Colonic mucosa (tissue), 4 donors: Measurements from ENCODE around the gene HMBS. TPM values are rescaled to one million over a fixed set of nuclear protein-coding genes. Genes with fewer than 3 reads are reported as not detected.

Experiments used
- DNase-seq: peaks from one replicate; pipeline ENCODE4 v3.0.0-alpha.2; 2020
- H3K27ac ChIP-seq: fragments of 200-600 bp; one replicate; pipeline ENCODE4 v1.8.0; 2021
- H3K27me3 ChIP-seq: fragments of 200-600 bp; one replicate; pipeline ENCODE4 v1.8.0; 2021
- H3K36me3 ChIP-seq: fragments of 200-600 bp; one replicate; pipeline ENCODE4 v1.8.0; 2021
- H3K4me1 ChIP-seq: fragments of 200-600 bp; one replicate; pipeline ENCODE4 v1.8.0; 2021; ENCODE audit warnings: mild to moderate bottlenecking
- H3K4me3 ChIP-seq: fragments of 200-600 bp; one replicate; pipeline ENCODE4 v1.8.0; 2021
- H3K9ac ChIP-seq, 2 donors: one replicate each; pipeline ENCODE4 v1.7.0; 2013; ENCODE audit warnings: control low read depth in 2 of 2, low read depth in 2 of 2, low read length in 2 of 2
- H3K9me3 ChIP-seq: fragments of 200-600 bp; one replicate; pipeline ENCODE4 v1.8.0; 2021
- CTCF ChIP-seq: fragments of 200-600 bp; IDR thresholded peaks from one replicate; pipeline ENCODE4 v1.8.0; 2022; ENCODE audit warnings: antibody characterized with exemption, mild to moderate bottlenecking
- intact Hi-C: fragments of 100-400 bp; cut with DNase I; formaldehyde crosslinking; loops from one replicate; pipeline ENCODE4 v1.14.1; 2022
- total RNA-seq, 2 donors: library from RNA; stranded (reverse); fragmentation: NEBNext Ultra II Directional in 1 of 2; extraction: Animal tissue kit (Norgen Biotek cat#: 25700) in 1 of 2; gene quantifications; one replicate each; pipeline ENCODE4 v1.2.1, GENCODE V29; 2021
- donor health status: healthy.
- donor health status: DM: no; HTN: no; CAD: no.
- donor health status: DM: no; HTN: no; CAD: no.

Gene HMBS
- total RNA-seq, 2 donors from 2014 or later, result 18.7 to 50.5 TPM

GRCh38 chr11:119109843-119110242 lies 25.2 kb downstream of the HMBS start:
- Histone ChIP-seq H3K36me3 (peaks cover 8% of the 10 kb centered on the region), H3K27me3 (no peaks in the 10 kb centered on the region), H3K9ac (peak overlapping the region in 1 of 2 donors; percentile 30), H3K4me1 (no peaks in the 10 kb centered on the region), H3K27ac (no peak overlapping the region), H3K4me3 (no peak overlapping the region), H3K9me3 (no peaks in the 10 kb centered on the region)
- TF ChIP-seq CTCF, result no peak
- intact Hi-C loops, result no loop called here
- DNase-seq, result no peak

GRCh38 chr11:119110439-119110838 lies 25.8 kb downstream of the HMBS start:
- peaks cover 8% of the 10 kb centered on the region for H3K36me3 ChIP-seq
- no peak overlapping the region for H3K27ac ChIP-seq
- no peaks in the 10 kb centered on the region for H3K27me3 ChIP-seq
- DNase-seq, result no peak
- H3K4me3 ChIP-seq, result no peak overlapping the region
- TF ChIP-seq CTCF, result no peak
- intact Hi-C loops, result no loop called here
- H3K4me1 ChIP-seq, result no peaks in the 10 kb centered on the region
- H3K9ac ChIP-seq, result no peak overlapping the region
- no peaks in the 10 kb centered on the region for H3K9me3 ChIP-seq

- Histone ChIP-seq H3K27ac (no peak overlapping the region), H3K9ac (no peak overlapping the region), H3K36me3 (peaks cover 8% of the 10 kb centered on the region), H3K4me3 (no peak overlapping the region), H3K27me3 (no peaks in the 10 kb centered on the region), H3K4me1 (no peaks in the 10 kb centered on the region), H3K9me3 (no peaks in the 10 kb centered on the region)
- DNase-seq, result no peak
- no peak for TF ChIP-seq CTCF
- intact Hi-C loops, result no loop called here
These were observed 26.8 kb downstream of the HMBS start for GRCh38 chr11:119111361-119111925.

GRCh38 chr11:119112314-119113020 lies 27.8 kb downstream of the HMBS start:
- peaks cover 8% of the 10 kb centered on the region for H3K36me3 ChIP-seq
- no peak overlapping the region for H3K9ac ChIP-seq

GRCh38 chr11:119113716-119114115 lies 29.0 kb downstream of the HMBS start:
- Histone ChIP-seq H3K36me3 (peaks cover 8% of the 10 kb centered on the region), H3K4me1 (no peaks in the 10 kb centered on the region), H3K27me3 (no peaks in the 10 kb centered on the region), H3K9ac (no peak overlapping the region), H3K4me3 (no peak overlapping the region), H3K27ac (no peak overlapping the region), H3K9me3 (no peaks in the 10 kb centered on the region)
- intact Hi-C loops, result no loop called here
- TF ChIP-seq CTCF, result no peak
- no peak for DNase-seq

More at GRCh38 chr11:119112314-119113020, 27.8 kb downstream of the HMBS start:
- Histone ChIP-seq H3K4me1 (no peaks in the 10 kb centered on the region), H3K4me3 (no peak overlapping the region), H3K9me3 (no peaks in the 10 kb centered on the region), H3K27ac (no peak overlapping the region), H3K27me3 (no peaks in the 10 kb centered on the region)
- no peak for TF ChIP-seq CTCF
- intact Hi-C loops, result no loop called here
- no peak for DNase-seq
